Activated T-helper 2 cell treated with anti-CD3 and anti-CD28 coated beads, Interferon-gamma antibody, Interleukin-2, Interleukin-4, amounts not matched to agents 10 μg/mL and 5 μg/mL and 100 μg/mL, durations not matched to agents 14 hours and 24 hours and 36 hours (primary cell): ENCODE results near the gene COX19. TPM values are rescaled to one million over a fixed set of nuclear protein-coding genes. Genes with fewer than 3 reads are reported as not detected.
"Not testable (repeated sequence)": the region's sequence is repeated elsewhere in the genome, so short reads cannot be mapped to it uniquely, and the experiment has no call there.

Experiments used
- DNase-seq: peaks from one replicate; pipeline ENCODE4 v3.0.0; 2021; ENCODE audit warnings: low spot score
- H3K27ac Mint-ChIP-seq: one replicate; pipeline ENCODE4 v1.8.0; 2021; ENCODE audit warnings: mixed read lengths
- H3K27me3 Mint-ChIP-seq: one replicate; pipeline ENCODE4 v1.8.0; 2021; ENCODE audit warnings: low read depth, mixed read lengths
- H3K36me3 Mint-ChIP-seq: one replicate; pipeline ENCODE4 v1.8.0; 2021; ENCODE audit warnings: low read depth, mixed read lengths
- H3K4me1 Mint-ChIP-seq: one replicate; pipeline ENCODE4 v1.8.0; 2021; ENCODE audit warnings: low read depth, mixed read lengths
- H3K4me3 Mint-ChIP-seq: one replicate; pipeline ENCODE4 v1.8.0; 2021; ENCODE audit warnings: low read depth, mild to moderate bottlenecking, moderate library complexity, mixed read lengths
- H3K9me3 Mint-ChIP-seq: one replicate; pipeline ENCODE4 v1.8.0; 2021; ENCODE audit warnings: mixed read lengths
- intact Hi-C: fragments of 100-400 bp; cut with micrococcal nuclease; formaldehyde crosslinking; loops from one replicate; pipeline ENCODE4 v1.15.1; 2023
- total RNA-seq: library from RNA; stranded (reverse); gene quantifications from 2 replicates; pipeline ENCODE4 v1.2.3, GENCODE V29; 2022

Gene COX19
- total RNA-seq, 1 donor from 2014 or later, result 17.2 TPM

GRCh38 chr7:930975-931758 lies 44.2 kb downstream of the COX19 start:
- Mint-ChIP-seq H3K4me1 (peaks cover 16% of the 10 kb centered on the region), H3K4me3 (no peak overlapping the region), H3K27ac (peak overlapping the region; percentile 12), H3K36me3 (peaks cover 35% of the 10 kb centered on the region), H3K27me3 (no peaks in the 10 kb centered on the region), H3K9me3 (no peaks in the 10 kb centered on the region)
- DNase-seq, result no peak
- intact Hi-C loops, result loop anchor here (2.0 kb wide), 1 partner anchor 44 kb away; the partner anchor contains the start of gene COX19

DNA sequence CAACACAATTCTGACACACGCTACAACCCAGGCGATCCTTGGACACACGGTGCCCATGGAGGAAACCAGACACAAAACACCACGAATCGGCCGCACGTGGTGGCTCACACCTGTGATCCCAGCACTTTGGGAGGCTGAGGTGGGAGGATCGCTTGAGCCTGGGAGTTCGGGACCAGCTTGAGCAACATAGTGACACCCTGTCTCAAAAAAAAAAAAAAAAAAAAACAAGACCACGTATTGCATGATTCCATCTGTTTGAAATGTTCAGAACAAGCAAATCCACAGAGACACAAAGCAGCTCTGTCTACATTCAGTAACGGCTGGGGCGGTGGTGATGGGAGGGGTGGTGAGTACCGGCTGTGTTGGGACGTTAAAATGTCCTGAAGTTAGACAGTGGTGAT lies 46.0 kb downstream of the COX19 start:
- Mint-ChIP-seq H3K27ac (peak overlapping the region; percentile 89), H3K27me3 (no peaks in the 10 kb centered on the region), H3K9me3 (no peaks in the 10 kb centered on the region), H3K36me3 (peaks cover 30% of the 10 kb centered on the region), H3K4me3 (no peak overlapping the region), H3K4me1 (peaks cover 18% of the 10 kb centered on the region)
- intact Hi-C loops, result no loop called here
- DNase-seq, result no peak

DNA sequence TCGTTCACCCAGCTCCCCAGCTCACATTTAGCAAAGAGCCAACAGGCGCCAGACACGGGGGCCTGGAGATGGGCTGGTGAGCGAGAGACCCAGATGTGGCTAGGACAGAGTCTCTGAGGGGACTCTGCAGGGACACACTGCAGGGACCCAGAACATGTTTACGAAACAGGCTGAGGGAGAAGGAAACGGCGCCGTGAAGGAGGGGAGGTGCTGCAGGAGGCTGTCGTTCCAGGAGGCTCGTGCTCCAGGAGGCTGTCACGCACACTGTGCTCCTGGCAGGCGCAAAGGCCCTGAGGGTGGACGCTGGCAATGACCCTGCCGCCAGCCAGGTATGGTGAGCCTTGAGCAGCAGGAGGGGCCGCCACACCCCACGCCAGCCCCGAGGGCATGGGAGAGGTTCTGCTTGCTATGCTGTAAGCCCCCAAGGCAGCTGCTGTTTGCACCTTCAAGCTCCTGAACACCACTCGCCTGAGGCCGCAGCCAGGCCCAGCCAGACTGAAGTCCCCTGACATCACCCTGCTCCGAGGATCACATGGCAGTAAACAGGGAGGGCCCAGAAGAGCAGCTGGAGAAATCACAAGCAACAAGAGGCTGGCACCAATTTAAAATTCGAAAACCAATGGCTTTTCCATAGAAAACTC lies 48.2 kb downstream of the COX19 start:
- peaks cover 27% of the 10 kb centered on the region for H3K36me3 Mint-ChIP-seq
- no peak overlapping the region for H3K4me3 Mint-ChIP-seq
- no peaks in the 10 kb centered on the region for H3K9me3 Mint-ChIP-seq
- intact Hi-C loops, result no loop called here
- no peaks in the 10 kb centered on the region for H3K27me3 Mint-ChIP-seq
- H3K4me1 Mint-ChIP-seq, result peaks cover 23% of the 10 kb centered on the region
- no peak for DNase-seq
- H3K27ac Mint-ChIP-seq, result no peak overlapping the region

- H3K9me3 Mint-ChIP-seq, result no peaks in the 10 kb centered on the region
- no peak overlapping the region for H3K4me3 Mint-ChIP-seq
- no peaks in the 10 kb centered on the region for H3K27me3 Mint-ChIP-seq
- DNase-seq, result no peak
- intact Hi-C loops, result no loop called here
- H3K4me1 Mint-ChIP-seq, result peaks cover 24% of the 10 kb centered on the region
- H3K27ac Mint-ChIP-seq, result no peak overlapping the region
- peaks cover 23% of the 10 kb centered on the region for H3K36me3 Mint-ChIP-seq
These were observed 49.0 kb downstream of the COX19 start for GRCh38 chr7:926061-927030.

- Mint-ChIP-seq H3K9me3 (no peaks in the 10 kb centered on the region), H3K4me3 (no peak overlapping the region), H3K27ac (no peak overlapping the region), H3K36me3 (peaks cover 26% of the 10 kb centered on the region), H3K27me3 (no peaks in the 10 kb centered on the region), H3K4me1 (peaks cover 30% of the 10 kb centered on the region)
- DNase-seq, result no peak
- intact Hi-C loops, result no loop called here
These were observed 49.7 kb downstream of the COX19 start for GRCh38 chr7:925601-926000.

DNA sequence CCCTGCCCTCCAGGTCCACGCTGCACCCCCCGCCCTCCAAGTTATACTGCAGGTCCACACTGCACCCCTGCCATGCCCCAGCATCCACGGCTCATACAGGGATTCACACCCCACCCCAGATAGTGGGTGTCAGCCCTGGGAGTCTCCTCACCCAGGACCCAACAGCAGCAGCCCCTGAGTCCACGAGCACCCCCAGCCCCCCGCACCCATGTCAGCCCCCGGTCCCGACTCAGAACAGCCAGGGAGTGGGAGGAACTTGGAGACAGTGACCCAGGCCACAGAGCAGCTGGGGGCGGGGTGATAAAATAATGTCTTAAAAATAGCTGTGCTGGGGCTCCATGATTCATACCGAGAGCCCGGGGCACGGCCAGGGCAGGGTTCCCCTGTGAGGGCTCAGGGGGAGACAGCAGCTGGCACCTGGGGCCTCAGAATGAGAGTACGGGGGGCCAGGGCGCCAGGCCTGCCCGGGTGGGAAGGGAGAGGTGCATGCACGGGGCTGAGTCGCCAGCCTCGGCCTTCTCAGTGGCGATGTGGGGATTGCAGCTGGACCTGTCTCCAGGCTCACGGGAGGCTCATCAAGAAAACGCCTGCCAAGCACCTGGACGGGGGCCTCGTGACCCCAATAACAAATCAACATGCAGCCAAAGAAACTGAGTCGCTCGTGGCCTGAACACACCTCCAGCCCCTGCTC lies 50.7 kb downstream of the COX19 start:
- Mint-ChIP-seq H3K27me3 (no peaks in the 10 kb centered on the region), H3K36me3 (peaks cover 22% of the 10 kb centered on the region), H3K27ac (peak overlapping the region; percentile 91), H3K4me3 (peak overlapping the region; percentile 73), H3K4me1 (peaks cover 27% of the 10 kb centered on the region), H3K9me3 (no peaks in the 10 kb centered on the region)
- intact Hi-C loops, result loop anchor here (1.0 to 5.0 kb wide), 3 partner anchors 17 to 322 kb away; no protein-coding TSS in a partner anchor
- DNase-seq, result peak; percentile 52

DNA sequence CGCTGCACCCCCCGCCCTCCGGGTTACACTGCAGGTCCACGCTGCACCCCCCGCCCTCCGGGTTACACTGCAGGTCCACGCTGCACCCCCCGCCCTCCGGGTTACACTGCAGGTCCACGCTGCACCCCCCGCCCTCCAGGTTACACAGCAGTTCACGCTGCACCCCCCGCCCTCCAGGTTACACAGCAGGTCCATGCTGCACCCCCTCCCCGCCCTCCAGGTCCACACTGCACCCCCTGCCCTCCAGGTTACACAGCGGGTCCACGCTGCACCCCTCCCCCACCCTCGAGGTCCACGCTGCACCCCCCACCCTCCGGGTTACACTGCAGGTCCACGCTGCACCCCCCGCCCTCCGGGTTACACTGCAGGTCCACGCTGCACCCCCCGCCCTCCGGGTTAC lies 51.3 kb downstream of the COX19 start:
- DNase-seq, H3K9me3 Mint-ChIP-seq, H3K4me3 Mint-ChIP-seq, H3K27me3 Mint-ChIP-seq, H3K27ac Mint-ChIP-seq: not testable (repeated sequence)
- intact Hi-C loops, result loop anchor here (1.0 to 5.0 kb wide), 3 partner anchors 17 to 322 kb away; no protein-coding TSS in a partner anchor
- Mint-ChIP-seq H3K36me3 (peaks cover 21% of the 10 kb centered on the region), H3K4me1 (peaks cover 27% of the 10 kb centered on the region)

DNA sequence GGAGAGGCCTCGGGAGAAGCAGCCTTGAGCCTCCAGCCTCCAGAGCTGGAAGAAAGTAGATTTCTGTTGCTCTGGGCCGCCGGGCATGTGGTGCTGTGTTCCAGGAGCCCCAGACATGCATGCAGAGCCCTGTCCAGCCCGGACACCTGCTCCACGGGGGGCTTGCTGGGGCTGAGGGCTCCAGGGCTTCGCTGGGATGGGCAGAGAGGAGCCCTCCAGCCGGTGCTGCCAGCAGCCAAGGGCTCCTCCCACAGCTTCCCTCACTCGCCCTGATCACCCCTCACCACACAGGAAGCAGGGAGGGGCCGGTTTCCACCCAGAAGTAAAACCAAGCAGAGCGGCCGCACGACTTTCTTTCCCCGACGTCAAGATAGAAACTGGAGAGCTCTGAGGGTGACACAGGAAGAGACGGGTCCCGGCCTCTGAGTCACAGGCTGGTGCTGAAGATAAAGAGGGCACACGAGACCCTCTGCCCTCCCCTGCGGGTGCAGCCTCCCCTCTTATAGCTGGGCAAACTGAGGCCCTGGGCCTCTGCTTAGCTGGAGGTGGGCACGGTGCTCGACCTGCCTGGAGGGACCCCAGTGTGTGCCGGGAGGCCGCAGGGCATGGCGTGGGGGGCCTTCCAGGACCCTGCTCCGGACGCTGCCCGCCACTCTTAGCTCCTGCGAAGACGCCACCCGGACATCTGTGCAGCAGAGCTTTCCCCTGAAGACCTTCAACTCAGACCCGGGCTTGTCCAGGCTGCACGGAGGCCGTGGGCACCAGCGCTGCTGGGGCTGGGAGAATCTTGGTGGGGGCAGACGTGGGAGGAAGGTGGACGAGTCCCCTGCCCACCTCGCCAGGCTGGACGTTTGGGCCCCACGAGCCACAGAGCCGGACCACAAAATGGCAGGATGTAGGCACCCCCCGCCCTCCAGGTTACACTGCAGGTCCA lies 52.0 kb downstream of the COX19 start:
- H3K36me3 Mint-ChIP-seq, result peaks cover 16% of the 10 kb centered on the region
- H3K4me3 Mint-ChIP-seq, result peak overlapping the region; percentile 79
- no peaks in the 10 kb centered on the region for H3K27me3 Mint-ChIP-seq
- H3K9me3 Mint-ChIP-seq, result no peaks in the 10 kb centered on the region
- intact Hi-C loops, result loop anchor here (1.0 to 5.0 kb wide), 3 partner anchors 18 to 321 kb away; no protein-coding TSS in a partner anchor
- peaks cover 23% of the 10 kb centered on the region for H3K4me1 Mint-ChIP-seq
- peak; percentile 92 for DNase-seq
- H3K27ac Mint-ChIP-seq, result peak overlapping the region; percentile 94

- DNase-seq, result no peak
- Mint-ChIP-seq H3K27me3 (no peaks in the 10 kb centered on the region), H3K9me3 (no peaks in the 10 kb centered on the region), H3K4me3 (peak overlapping the region; percentile 79), H3K27ac (peak overlapping the region; percentile 94), H3K4me1 (peaks cover 21% of the 10 kb centered on the region), H3K36me3 (peaks cover 15% of the 10 kb centered on the region)
- intact Hi-C loops, result loop anchor here (5.0 kb wide), 2 partner anchors 35 to 320 kb away; no protein-coding TSS in a partner anchor
These were observed 52.8 kb downstream of the COX19 start for GRCh38 chr7:922334-923107.

DNA sequence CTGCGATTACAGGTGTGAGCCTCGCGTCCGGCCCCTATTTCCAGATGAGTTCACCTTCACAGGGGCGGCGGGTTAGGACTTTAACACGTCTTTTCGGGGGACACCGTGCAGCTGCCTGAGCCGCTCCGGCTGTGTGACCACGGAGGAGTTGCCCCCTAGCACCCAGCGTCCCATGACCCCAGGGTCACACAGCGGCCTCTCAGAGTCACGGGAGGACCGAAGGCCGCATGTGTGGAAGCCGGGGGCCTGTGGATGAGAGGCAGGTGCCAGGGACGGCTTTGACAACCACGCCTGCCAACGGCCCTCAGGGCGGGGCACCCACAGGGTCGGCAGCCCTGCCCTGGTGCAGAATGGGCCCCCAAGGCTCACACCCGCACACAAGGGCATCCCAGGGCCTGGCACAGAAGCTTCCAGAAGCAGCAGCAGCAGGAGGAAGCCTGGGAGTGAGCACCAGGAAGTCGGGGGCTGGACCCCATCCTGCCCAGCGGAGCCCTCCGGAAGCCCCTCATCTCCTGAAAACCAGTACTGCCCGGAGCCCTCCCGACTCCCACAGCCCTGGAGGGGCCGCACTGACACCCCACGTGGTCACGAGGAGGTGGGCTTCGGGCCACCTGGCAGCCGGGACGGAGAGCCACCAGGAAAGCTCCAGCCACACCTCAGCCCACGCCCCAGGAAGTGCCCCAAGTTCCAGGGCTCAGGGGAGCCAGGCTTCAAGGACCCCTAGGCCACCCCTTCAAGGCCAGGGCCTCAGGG lies 53.6 kb downstream of the COX19 start:
- Mint-ChIP-seq H3K4me3 (peak overlapping the region; percentile 79), H3K36me3 (peaks cover 15% of the 10 kb centered on the region), H3K9me3 (no peaks in the 10 kb centered on the region), H3K4me1 (peaks cover 21% of the 10 kb centered on the region), H3K27me3 (no peaks in the 10 kb centered on the region), H3K27ac (peak overlapping the region; percentile 94)
- intact Hi-C loops, result loop anchor here (5.0 kb wide), 2 partner anchors 36 to 319 kb away; no protein-coding TSS in a partner anchor
- DNase-seq, result no peak
